HEK293T (cell line): ENCODE results near the gene ABCC8.

Experiments used
- ELF4 ChIP-seq: fragments of 450-650 bp; IDR thresholded peaks from 2 replicates; pipeline ENCODE4 v1.6.1; 2017; ENCODE audit warnings: antibody characterized with exemption
- FOXM1 ChIP-seq: fragments of 450-650 bp; IDR thresholded peaks from 2 replicates; pipeline ENCODE4 v1.6.1; 2017; ENCODE audit warnings: mild to moderate bottlenecking, borderline replicate concordance
- HDGF ChIP-seq: fragments of 450-650 bp; IDR thresholded peaks from 2 replicates; pipeline ENCODE4 v1.6.1; 2017; ENCODE audit warnings: antibody characterized with exemption, borderline replicate concordance
- PKNOX1 ChIP-seq: fragments of 450-650 bp; IDR thresholded peaks from 2 replicates; pipeline ENCODE4 v1.6.1; 2016
- SUZ12 ChIP-seq: fragments of 450-650 bp; IDR thresholded peaks from 2 replicates; pipeline ENCODE4 v1.6.1; 2016; ENCODE audit warnings: mild to moderate bottlenecking
- TARDBP ChIP-seq: fragments of 450-650 bp; IDR thresholded peaks from 2 replicates; pipeline ENCODE4 v1.6.1; 2016

- TF ChIP-seq HDGF = no peak
- no peak for TF ChIP-seq TARDBP
- no peak for TF ChIP-seq ELF4
- TF ChIP-seq SUZ12 = no peak
- no peak for TF ChIP-seq PKNOX1
- TF ChIP-seq FOXM1 = no peak
Observed at GRCh38 chr11:17524221-17524620, 47.6 kb upstream of the ABCC8 start.
